ENCODE measurements around the gene ZNF726. TPM values are rescaled to one million over a fixed set of nuclear protein-coding genes. Genes with fewer than 3 reads are reported as not detected.

Gene ZNF726
- total RNA-seq, 1 experiment from 2014 or later = not detected

DNA sequence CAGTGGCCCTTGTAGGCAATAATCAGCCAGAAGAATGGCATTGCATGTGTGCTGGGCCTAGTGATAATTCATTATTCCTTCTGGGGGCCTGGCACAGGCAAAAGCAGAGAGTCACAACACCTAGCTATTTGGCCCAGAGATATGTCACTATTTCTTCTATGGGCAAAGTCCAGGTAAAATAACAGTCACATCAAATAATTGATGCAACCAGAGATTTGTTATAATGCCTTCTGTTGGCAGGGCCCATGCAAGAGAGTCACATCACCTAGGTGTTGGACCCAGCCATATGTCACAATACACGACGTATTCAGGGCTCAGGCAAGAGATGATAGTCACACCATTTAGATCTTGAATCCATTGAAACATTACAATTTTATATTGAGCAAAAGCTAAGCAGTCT, 66.1 kb downstream of the ZNF726 start:
- ChIA-PET CTCF (no interaction called here), RAD21 (ENCODE audit: low non-redundant PET in 1 of 2, low total read pairs in 2 of 2, uncharacterized antibody in 2 of 2, unreplicated experiment in 2 of 2) (no interaction called here), POLR2A (no interaction called here)
- no peak overlapping the region for H2AFZ ChIP-seq (ENCODE audit: low read depth, low read length, poor library complexity, severe bottlenecking)
- no peak overlapping the region for H3K27ac ChIP-seq (ENCODE audit: low read depth, low read length)
- no peaks in the 10 kb centered on the region for H3K79me2 ChIP-seq (ENCODE audit: insufficient read depth, low read length)
- no TSS peak for BruUV-seq (replicated peaks)
- DNase-seq (ENCODE audit: low read depth, low spot score) (no peak), ATAC-seq (no peak)
- intact Hi-C loops (cut with micrococcal nuclease) = no loop called here
- H4K20me1 ChIP-seq (ENCODE audit: insufficient read depth) = no peaks in the 10 kb centered on the region
- no peaks in the 10 kb centered on the region for H3K4me1 ChIP-seq (ENCODE audit: control insufficient read depth in 1 of 2, insufficient read depth in 2 of 2, low read length in 2 of 2)
- no peak for TF ChIP-seq ZBTB33 (IDR thresholded peaks at IDR 0.05; ENCODE audit: extremely low read depth, insufficient replicate concordance, low read length)
- no peak for TF ChIP-seq ZFX (IDR thresholded peaks at IDR 0.05)
- no peak for TF ChIP-seq ZNF274 (IDR thresholded peaks at IDR 0.05; ENCODE audit: low read depth, low read length)
- no peak for TF ChIP-seq REST (IDR thresholded peaks at IDR 0.05; ENCODE audit: low read depth)
- TF ChIP-seq EZH2 (IDR thresholded peaks at IDR 0.05) = no peak
- no peak for TF ChIP-seq ATF3 (IDR thresholded peaks at IDR 0.05)
- TF ChIP-seq SRF (IDR thresholded peaks at IDR 0.05; ENCODE audit: low read depth) = no peak
- peaks cover 0 to 22% of the 10 kb centered on the region in 2 experiments; a peak in 2 of 4 replicates for H3K9me3 ChIP-seq (ENCODE audit: control insufficient read depth in 1 of 2, insufficient read depth in 1 of 2, low read depth in 1 of 2, low read length in 2 of 2)
- no peaks in the 10 kb centered on the region for H3K9me2 ChIP-seq (ENCODE audit: insufficient read depth)
- H3K27me3 ChIP-seq (ENCODE audit: insufficient read depth, low read length) = no peaks in the 10 kb centered on the region
- no peaks in the 10 kb centered on the region for H3K36me3 ChIP-seq (ENCODE audit: control insufficient read depth in 1 of 2, insufficient read depth in 2 of 2, low read length in 2 of 2)
- H3K4me3 ChIP-seq (replicated peaks in 1 of 2; ENCODE audit: low read depth in 1 of 2, low read length in 2 of 2) = no peak overlapping the region
- no peak overlapping the region for H3K9ac ChIP-seq (ENCODE audit: low read length)
- no peak overlapping the region for H3K4me2 ChIP-seq (ENCODE audit: low read length)

All from HCT116 (cell line).